B cell (primary cell): Measurements from ENCODE around the gene BOLA2B. TPM values are rescaled to one million over a fixed set of nuclear protein-coding genes. Genes with fewer than 3 reads are reported as not detected.

ENCODE experiments used
- ATAC-seq: fragments of 200-7000 bp; cut with Tn5 transposase; one replicate; pipeline ENCODE4 v1.10.0; 2021; ENCODE audit warnings: low read depth, mild to moderate bottlenecking, moderate number of reproducible peaks, moderate library complexity
- CTCF ChIA-PET: fragments of 350-600 bp; sonication (Branson Sonifier 250); formaldehyde crosslinking; loops from one replicate; lab custom pipeline; 2021; ENCODE audit warnings: antibody characterized with exemption, inconsistent platforms; lab: Charles Lee
- POLR2A ChIA-PET: fragments of 350-600 bp; sonication (Branson Sonifier 250); formaldehyde crosslinking; loops from one replicate; lab custom pipeline; 2021; ENCODE audit warnings: antibody characterized with exemption; lab: Charles Lee
- DNase-seq: peaks from one replicate; pipeline ENCODE4 v3.0.0; 2013
- H2AFZ ChIP-seq: 2 replicates; pipeline ENCODE4 v1.6.1; 2012; ENCODE audit warnings: mild to moderate bottlenecking, low read depth, low read length; ENCODE audit not compliant: insufficient read depth, poor library complexity, severe bottlenecking
- H3K27ac ChIP-seq, 2 donors: 1 replicate in 1 of 2; 2 replicates in 1 of 2; pipeline ENCODE4 v1.5.1; 2012 to 2013; ENCODE audit warnings: low read length in 2 of 2, mild to moderate bottlenecking in 2 of 2, moderate library complexity in 1 of 2
- H3K27me3 ChIP-seq, 4 experiments: fragments of 200-600 bp in 1 of 4; sonication (generic) in 1 of 4; replicated peaks in 1 of 4; 1 replicate in 2 of 4; 2 replicates in 2 of 4; pipeline versions ENCODE4 v1.6.1 to v1.7.0; 2013 to 2016; ENCODE audit warnings: low read length in 3 of 4, mild to moderate bottlenecking in 2 of 4, mixed read lengths in 1 of 4, moderate library complexity in 1 of 4; ENCODE audit not compliant: insufficient read depth in 4 of 4, control insufficient read depth in 3 of 4; ENCODE audit errors: control extremely low read depth in 1 of 4
- H3K36me3 ChIP-seq, 2 experiments: replicated peaks in 1 of 2; 1 replicate in 1 of 2; 2 replicates in 1 of 2; pipeline versions ENCODE4 v1.6.1 to v1.7.1; 2013; ENCODE audit warnings: low read length in 1 of 2; ENCODE audit not compliant: insufficient read depth in 2 of 2, control insufficient read depth in 1 of 2; ENCODE audit errors: control extremely low read depth in 1 of 2, extremely low read depth in 1 of 2
- H3K4me1 ChIP-seq, 2 donors: fragments of 200-600 bp in 1 of 2; sonication (generic) in 1 of 2; 1 replicate in 1 of 2; 2 replicates in 1 of 2; pipeline versions ENCODE4 v1.5.1 to v1.6.1; 2013 to 2017; ENCODE audit warnings: low read length in 2 of 2; ENCODE audit not compliant: control insufficient read depth in 2 of 2, insufficient read depth in 2 of 2
- H3K4me2 ChIP-seq: replicated peaks from 2 replicates; pipeline ENCODE3; 2012; ENCODE audit warnings: mild to moderate bottlenecking, low read depth, low read length; ENCODE audit not compliant: poor library complexity, severe bottlenecking
- H3K4me3 ChIP-seq, 5 experiments: fragments of 200-600 bp in 1 of 5; sonication (generic) in 1 of 5; 1 replicate in 3 of 5; 2 replicates in 2 of 5; pipeline versions ENCODE4 v1.5.1 to v1.7.0; 2011 to 2016; ENCODE audit warnings: low read length in 4 of 5, mild to moderate bottlenecking in 4 of 5, low read depth in 2 of 5, control low read depth in 1 of 5, moderate library complexity in 1 of 5; ENCODE audit not compliant: insufficient read depth in 1 of 5; ENCODE audit errors: control extremely low read depth in 1 of 5, extremely low read depth in 1 of 5
- H3K79me2 ChIP-seq: fragments of 200-600 bp; sonication (generic); one replicate; pipeline ENCODE4 v1.6.0; 2016; ENCODE audit warnings: low read length; ENCODE audit not compliant: control insufficient read depth, insufficient read depth
- H3K9ac ChIP-seq: fragments of 200-600 bp; sonication (generic); 2 replicates; pipeline ENCODE4 v1.6.1; 2017; ENCODE audit warnings: mild to moderate bottlenecking, low read length, moderate library complexity
- H3K9me3 ChIP-seq, 3 donors: one replicate each; pipeline versions ENCODE4 v1.6.1 to v1.7.1; 2013; ENCODE audit warnings: low read length in 2 of 3; ENCODE audit not compliant: control insufficient read depth in 2 of 3, insufficient read depth in 1 of 3; ENCODE audit errors: control extremely low read depth in 1 of 3
- H4K20me1 ChIP-seq: 2 replicates; pipeline ENCODE4 v1.6.0; 2012; ENCODE audit warnings: mild to moderate bottlenecking, low read length; ENCODE audit not compliant: insufficient read depth, control insufficient read depth, poor library complexity, severe bottlenecking
- H3K27ac Mint-ChIP-seq: one replicate; pipeline ENCODE4 v1.8.0; 2021; ENCODE audit warnings: mixed read lengths
- H3K27me3 Mint-ChIP-seq: one replicate; pipeline ENCODE4 v1.8.0; 2021; ENCODE audit warnings: mixed read lengths
- H3K4me1 Mint-ChIP-seq: one replicate; pipeline ENCODE4 v1.8.0; 2021; ENCODE audit warnings: mixed read lengths
- H3K4me3 Mint-ChIP-seq: one replicate; pipeline ENCODE4 v1.8.0; 2021; ENCODE audit warnings: mixed read lengths
- H3K9me3 Mint-ChIP-seq: one replicate; pipeline ENCODE4 v1.8.0; 2022; ENCODE audit warnings: mixed read lengths; ENCODE audit not compliant: insufficient read depth
- CTCF ChIP-seq: fragments of 200-600 bp; IDR thresholded peaks from one replicate; pipeline ENCODE4 v1.8.0; 2022; ENCODE audit warnings: antibody characterized with exemption, mild to moderate bottlenecking
- EZH2 ChIP-seq: IDR thresholded peaks from 2 replicates; pipeline ENCODE4 v1.6.1; 2012; ENCODE audit warnings: borderline replicate concordance, low read depth, mild to moderate bottlenecking, moderate library complexity, low read length; ENCODE audit not compliant: insufficient read depth, poor library complexity, severe bottlenecking
- WGBS: methylation state at CpG from one replicate; pipeline ENCODE4 v1.1.5; 2013; ENCODE audit warnings: missing lambda C conversion rate; ENCODE audit not compliant: insufficient coverage; 5-methylcytosine and 5-hydroxymethylcytosine counted together
- intact Hi-C: fragments of 100-400 bp; cut with micrococcal nuclease; formaldehyde crosslinking; loops from one replicate; pipeline ENCODE4 v1.10.0; 2022
- polyA plus RNA-seq: library from polyadenylated mRNA; depleted of rRNA; stranded (reverse); fragments of >200 nt; gene quantifications from 2 replicates; pipeline ENCODE4 v1.2.3, GENCODE V29; 2012
- total RNA-seq, 2 donors: library from RNA; stranded (reverse); fragments of 120-200 nt in 1 of 2; gene quantifications; 1 replicate in 1 of 2; 2 replicates in 1 of 2; pipeline versions ENCODE4 v1.2.3 to v1.2.4, GENCODE V29; 2013 to 2022

The BOLA2B gene
- total and polyA plus RNA-seq, 2 donors (not counting 1 experiment from before 2014, with no cell fraction given): 82.5 to 155 TPM

GRCh38 chr16:30184891-30185682, 8.4 kb downstream of the BOLA2B start:
- no peak for DNase-seq

More at GRCh38 chr16:30184891-30185682, 8.4 kb downstream of the BOLA2B start:
- no peak for ATAC-seq
- ChIA-PET POLR2A (interaction anchor here (0.6 to 4.9 kb wide), 14 partner anchors 19 to 843 kb away, joined by 3 to 97 read pairs (median 4); partner anchors contain the start of genes ALDOA, MAPK3, SEPTIN1 and TBX6), CTCF (interaction anchor here (1.2 to 4.8 kb wide), 4 partner anchors 93 to 245 kb away, joined by 4 to 49 read pairs (median 4); partner anchors contain the start of genes ALDOA, DCTPP1 and TBX6)
- Mint-ChIP-seq H3K27me3 (no peaks in the 10 kb centered on the region), H3K4me3 (peak overlapping the region; percentile 90), H3K4me1 (peaks cover 46% of the 10 kb centered on the region), H3K9me3 (no peaks in the 10 kb centered on the region), H3K27ac (peak overlapping the region; percentile 99)
- Histone ChIP-seq H3K4me1 (peaks cover 40 to 48% of the 10 kb centered on the region in 2 donors), H3K36me3 (peaks cover 0 to 42% of the 10 kb centered on the region in 2 experiments), H2AFZ (peak overlapping the region; percentile 2), H3K4me3 (peak overlapping the region; percentile 44 to 99 (median 97)), H3K4me2 (peak overlapping the region; percentile 97), H3K27me3 (no peaks in the 10 kb centered on the region), H3K9me3 (no peaks in the 10 kb centered on the region), H3K79me2 (peaks cover 46% of the 10 kb centered on the region), H3K9ac (peak overlapping the region; percentile 98), H4K20me1 (peaks cover 42% of the 10 kb centered on the region), H3K27ac (peak overlapping the region; percentile 78 to 87)
- TF ChIP-seq CTCF (no peak), EZH2 (no peak)
- intact Hi-C loops: no loop called here
- 17% methylated on average over 13 of the region's 13 CpGs for WGBS
